GM12801 (cell line): Measurements from ENCODE around the gene RECQL5.

ENCODE experiments used
- TF ChIP-seq, protein P1 (sequence below): IDR thresholded peaks from one replicate; pipeline ENCODE4 v1.5.1; 2011; ENCODE audit warnings: control low read depth; ENCODE audit not compliant: insufficient read length; ENCODE audit errors: extremely low read depth

RECQL5 gene

DNA sequence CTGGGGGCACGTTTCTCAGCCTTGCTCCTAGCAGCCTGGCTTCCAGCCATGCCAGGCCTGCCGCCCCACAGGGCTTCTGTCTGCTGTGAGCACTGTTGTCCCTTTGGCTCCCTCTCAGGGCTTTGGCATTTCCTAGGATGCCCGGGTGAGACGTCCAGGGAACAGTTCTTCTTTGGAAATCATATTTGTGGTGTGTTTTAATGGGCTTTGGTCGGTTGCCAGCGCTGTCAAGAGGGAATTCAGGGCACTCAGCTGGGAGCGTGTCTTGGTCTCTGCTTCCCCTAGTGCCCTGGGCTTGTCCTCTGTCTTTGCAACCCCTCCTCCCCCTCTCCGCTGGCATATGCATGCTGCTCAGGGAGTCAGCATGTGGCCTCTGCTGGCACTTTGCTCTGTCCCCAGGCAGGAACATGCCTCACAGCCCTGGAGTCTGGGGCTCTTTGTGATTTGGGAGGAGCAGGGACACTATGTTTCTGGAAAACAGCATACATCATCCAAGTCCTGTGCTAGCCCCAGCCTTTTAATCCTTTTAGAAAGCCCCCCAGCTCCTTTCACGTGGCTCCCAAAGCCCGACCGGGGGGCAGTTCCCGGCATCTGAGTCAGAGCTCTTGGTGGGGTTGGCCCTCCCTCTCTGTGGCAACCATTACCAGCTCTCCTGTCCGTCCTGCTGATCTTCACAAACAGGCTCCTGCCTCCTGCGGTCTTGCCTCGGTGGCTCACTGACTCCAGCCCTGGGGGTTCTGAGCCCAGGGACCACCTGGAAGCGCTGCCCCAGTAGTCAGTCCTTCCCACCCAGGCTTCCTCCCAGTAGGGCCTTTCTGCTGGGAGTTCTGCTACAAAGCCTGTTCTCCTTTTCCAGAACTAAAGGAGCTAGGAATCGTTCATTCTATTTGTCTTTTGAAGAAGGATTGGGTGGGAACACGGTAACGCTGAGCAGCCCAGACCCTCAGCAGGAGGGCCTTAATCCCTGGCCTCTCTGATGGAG is 26.8 kb upstream of the RECQL5 start:
- TF ChIP-seq, protein P1, sequence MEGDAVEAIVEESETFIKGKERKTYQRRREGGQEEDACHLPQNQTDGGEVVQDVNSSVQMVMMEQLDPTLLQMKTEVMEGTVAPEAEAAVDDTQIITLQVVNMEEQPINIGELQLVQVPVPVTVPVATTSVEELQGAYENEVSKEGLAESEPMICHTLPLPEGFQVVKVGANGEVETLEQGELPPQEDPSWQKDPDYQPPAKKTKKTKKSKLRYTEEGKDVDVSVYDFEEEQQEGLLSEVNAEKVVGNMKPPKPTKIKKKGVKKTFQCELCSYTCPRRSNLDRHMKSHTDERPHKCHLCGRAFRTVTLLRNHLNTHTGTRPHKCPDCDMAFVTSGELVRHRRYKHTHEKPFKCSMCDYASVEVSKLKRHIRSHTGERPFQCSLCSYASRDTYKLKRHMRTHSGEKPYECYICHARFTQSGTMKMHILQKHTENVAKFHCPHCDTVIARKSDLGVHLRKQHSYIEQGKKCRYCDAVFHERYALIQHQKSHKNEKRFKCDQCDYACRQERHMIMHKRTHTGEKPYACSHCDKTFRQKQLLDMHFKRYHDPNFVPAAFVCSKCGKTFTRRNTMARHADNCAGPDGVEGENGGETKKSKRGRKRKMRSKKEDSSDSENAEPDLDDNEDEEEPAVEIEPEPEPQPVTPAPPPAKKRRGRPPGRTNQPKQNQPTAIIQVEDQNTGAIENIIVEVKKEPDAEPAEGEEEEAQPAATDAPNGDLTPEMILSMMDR: no peak

- TF ChIP-seq, protein P1: no peak
These were observed 26.0 kb upstream of the RECQL5 start for GRCh38 chr17:75692976-75693375.

GRCh38 chr17:75691801-75692626 is 25.1 kb upstream of the RECQL5 start:
- TF ChIP-seq, protein P1: no peak

GRCh38 chr17:75691371-75691791 is 24.4 kb upstream of the RECQL5 start:
- TF ChIP-seq, protein P1: no peak

- TF ChIP-seq, protein P1: no peak
These were observed 22.5 kb upstream of the RECQL5 start for GRCh38 chr17:75689441-75689873.

DNA sequence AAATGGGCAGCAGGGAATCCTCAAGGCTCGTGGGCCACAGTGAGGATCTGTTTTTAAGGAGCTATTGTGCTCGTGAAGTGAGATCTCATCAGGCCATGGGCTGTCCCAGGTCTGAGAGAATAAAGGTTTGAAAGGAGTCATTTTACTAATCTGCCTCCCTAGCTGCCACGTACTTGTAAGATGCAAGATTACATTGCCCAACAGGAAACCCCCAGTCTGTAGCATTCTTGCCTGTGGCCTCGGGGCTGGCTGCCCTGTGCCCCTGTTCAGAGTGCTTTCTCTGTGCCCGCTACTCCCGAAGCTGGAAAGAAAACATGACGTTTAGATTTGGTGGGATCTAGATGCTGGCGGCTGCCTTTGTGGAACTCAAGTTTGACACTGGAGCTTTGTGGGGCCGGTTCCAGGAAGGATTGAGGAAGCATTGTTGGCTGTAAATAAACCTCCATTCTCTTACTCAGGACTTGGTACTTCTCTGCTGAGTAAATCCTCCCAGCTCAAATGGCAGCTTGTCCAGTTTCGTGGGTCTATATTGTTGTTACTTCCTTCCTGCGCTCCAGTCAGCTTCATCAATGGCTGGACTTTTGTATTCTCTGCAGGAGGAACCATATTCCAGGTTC is 21.4 kb upstream of the RECQL5 start:
- TF ChIP-seq, protein P1: no peak

- TF ChIP-seq, protein P1: no peak
These were observed 18.5 kb upstream of the RECQL5 start for GRCh38 chr17:75685499-75685898.
